ENCODE measurements around the gene RPH3AL.

DNA sequence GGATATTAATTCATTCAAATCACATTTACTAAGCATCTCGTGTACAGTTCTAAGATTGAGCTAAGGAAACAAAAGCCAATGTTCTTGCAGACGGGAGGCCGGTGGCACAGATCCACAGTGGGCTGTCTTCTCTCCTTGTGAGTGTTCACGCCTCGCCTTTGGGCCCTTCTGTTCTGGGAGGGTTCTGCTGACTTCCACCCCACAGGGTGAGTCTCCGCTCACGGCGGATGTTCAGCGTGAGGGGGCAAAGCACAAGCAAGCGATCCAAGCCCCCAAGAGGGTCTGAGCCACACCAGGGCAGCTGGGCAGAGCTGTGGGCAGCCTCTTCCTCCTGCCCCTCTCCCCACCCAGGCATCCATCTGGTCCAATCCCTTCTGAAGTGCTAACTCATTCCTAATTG, 86.9 kb downstream of the RPH3AL start:
- TF ChIP-seq, protein P1, sequence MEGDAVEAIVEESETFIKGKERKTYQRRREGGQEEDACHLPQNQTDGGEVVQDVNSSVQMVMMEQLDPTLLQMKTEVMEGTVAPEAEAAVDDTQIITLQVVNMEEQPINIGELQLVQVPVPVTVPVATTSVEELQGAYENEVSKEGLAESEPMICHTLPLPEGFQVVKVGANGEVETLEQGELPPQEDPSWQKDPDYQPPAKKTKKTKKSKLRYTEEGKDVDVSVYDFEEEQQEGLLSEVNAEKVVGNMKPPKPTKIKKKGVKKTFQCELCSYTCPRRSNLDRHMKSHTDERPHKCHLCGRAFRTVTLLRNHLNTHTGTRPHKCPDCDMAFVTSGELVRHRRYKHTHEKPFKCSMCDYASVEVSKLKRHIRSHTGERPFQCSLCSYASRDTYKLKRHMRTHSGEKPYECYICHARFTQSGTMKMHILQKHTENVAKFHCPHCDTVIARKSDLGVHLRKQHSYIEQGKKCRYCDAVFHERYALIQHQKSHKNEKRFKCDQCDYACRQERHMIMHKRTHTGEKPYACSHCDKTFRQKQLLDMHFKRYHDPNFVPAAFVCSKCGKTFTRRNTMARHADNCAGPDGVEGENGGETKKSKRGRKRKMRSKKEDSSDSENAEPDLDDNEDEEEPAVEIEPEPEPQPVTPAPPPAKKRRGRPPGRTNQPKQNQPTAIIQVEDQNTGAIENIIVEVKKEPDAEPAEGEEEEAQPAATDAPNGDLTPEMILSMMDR (IDR thresholded peaks at IDR 0.05): no peak
- no peak for TF ChIP-seq POLR2A (IDR thresholded peaks at IDR 0.05)

Measured in right lobe of liver (tissue), 4 donors.